WI38 (cell line): Measurements from ENCODE around the gene CLNS1A.
A peak's percentile ranks its signal among the peaks of the same experiment; 100 is the strongest.
"Not testable (repeated sequence)": the region's sequence is repeated elsewhere in the genome, so short reads cannot be mapped to it uniquely, and the experiment has no call there.

Experiments used
- H3K4me3 ChIP-seq: 2 replicates; pipeline ENCODE4 v1.5.1; 2011; ENCODE audit warnings: low read depth, mild to moderate bottlenecking, control low read depth, low read length
- CTCF ChIP-seq: IDR thresholded peaks from 2 replicates; pipeline ENCODE4 v1.5.1; 2012; ENCODE audit warnings: low read depth, mild to moderate bottlenecking, control low read depth, low read length

CLNS1A gene

GRCh38 chr11:77647654-77648305 is 10.2 kb upstream of the CLNS1A start:
- TF ChIP-seq CTCF = no peak
- H3K4me3 ChIP-seq = no peak overlapping the region

- no peak for TF ChIP-seq CTCF
- no peak overlapping the region for H3K4me3 ChIP-seq
Observed at GRCh38 chr11:77644887-77645286, 7.3 kb upstream of the CLNS1A start.

DNA sequence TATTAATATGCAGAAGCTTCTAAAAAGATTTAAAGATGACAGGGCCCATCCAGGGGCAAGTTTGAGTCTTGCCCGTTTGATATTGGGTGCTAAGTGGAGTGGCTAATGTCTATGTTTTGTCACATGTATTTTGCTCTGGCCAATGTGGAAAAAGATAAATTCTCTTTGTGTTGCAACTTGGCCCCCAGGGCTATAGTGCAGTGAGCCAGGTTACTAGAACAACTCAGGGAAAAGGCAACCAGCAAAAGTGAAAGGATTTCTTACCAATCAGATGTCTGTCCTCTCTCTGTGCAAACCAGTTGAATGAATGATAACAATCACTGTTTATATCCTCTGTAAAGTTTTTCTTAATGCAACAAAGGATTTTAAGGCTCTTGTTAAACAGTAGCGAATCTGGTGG is 4.6 kb upstream of the CLNS1A start:
- TF ChIP-seq CTCF = no peak
- no peak overlapping the region for H3K4me3 ChIP-seq

DNA sequence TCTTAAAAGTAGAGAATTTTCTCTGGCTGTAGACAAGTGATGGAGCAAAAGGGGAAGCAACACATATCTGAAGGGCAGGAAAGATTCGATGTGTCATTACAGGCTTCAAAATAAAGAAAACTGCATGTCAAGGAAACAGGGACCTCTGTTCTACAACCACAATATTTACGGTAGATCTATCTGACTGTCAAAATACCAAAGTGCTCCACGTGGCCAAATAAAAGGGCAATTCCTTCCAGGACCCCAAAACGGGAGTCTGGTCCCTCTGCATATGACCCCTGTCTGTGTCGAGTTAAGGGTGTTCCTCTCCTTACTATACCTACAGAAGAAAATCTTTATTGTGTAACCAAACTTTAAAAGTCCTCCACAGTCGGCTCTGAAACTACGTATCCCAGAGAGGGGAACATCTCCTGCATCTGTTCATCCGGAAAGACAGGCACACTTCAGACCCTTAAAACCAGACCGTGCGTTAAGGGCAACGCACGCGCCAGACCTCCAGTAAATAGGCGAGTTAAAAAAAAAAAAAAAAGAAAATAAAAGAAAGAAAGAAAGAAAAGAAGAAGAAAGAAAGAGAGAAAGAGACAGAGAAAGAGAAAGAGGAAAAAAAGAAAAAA is 756 bp downstream of the CLNS1A start:
- no peak for TF ChIP-seq CTCF
- H3K4me3 ChIP-seq = peak overlapping the region; percentile 80

DNA sequence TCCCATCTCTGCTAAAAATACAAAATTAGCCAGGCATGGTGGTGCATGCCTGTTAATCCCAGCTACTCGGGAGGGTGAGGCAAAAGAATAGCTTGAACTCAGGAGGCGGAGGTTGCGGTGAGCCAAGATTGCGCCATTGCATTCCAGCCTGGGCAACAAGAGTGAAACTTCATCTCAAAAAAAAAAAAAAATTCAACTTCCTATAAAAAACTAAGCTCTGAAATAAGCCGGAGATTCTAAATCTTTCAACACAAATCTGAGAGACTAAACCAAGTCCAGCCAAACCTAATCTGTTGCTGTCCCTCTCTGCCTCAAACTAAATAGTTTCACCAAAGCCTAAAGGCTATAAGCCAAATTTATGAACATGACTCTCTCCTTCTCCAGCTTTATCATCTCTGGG is 3.7 kb downstream of the CLNS1A start:
- H3K4me3 ChIP-seq = not testable (repeated sequence)

GRCh38 chr11:77630157-77630710 is 7.4 kb downstream of the CLNS1A start:
- TF ChIP-seq CTCF = no peak
- H3K4me3 ChIP-seq = no peak overlapping the region

GRCh38 chr11:77619576-77620198 is 17.9 kb downstream of the CLNS1A start:
- TF ChIP-seq CTCF = peak; percentile 52; the same call in 1 of the 2 replicates

More at GRCh38 chr11:77619576-77620198, 17.9 kb downstream of the CLNS1A start:
- H3K4me3 ChIP-seq = no peak overlapping the region
